SU-DHL-6 (cell line): ENCODE measurements around the gene HOXD9.

Experiments used
- H2AFZ ChIP-seq: fragments of 200-600 bp; sonication (generic); 2 replicates; pipeline ENCODE4 v1.6.1; 2014; ENCODE audit warnings: low read depth, mild to moderate bottlenecking, moderate library complexity, mixed read lengths, antibody characterized with exemption, low read length; ENCODE audit not compliant: severe bottlenecking
- H3F3A ChIP-seq: fragments of 200-600 bp; shearing (Covaris generic); 2 replicates; pipeline ENCODE4 v1.6.0; 2016; ENCODE audit warnings: antibody characterized with exemption, mild to moderate bottlenecking; ENCODE audit not compliant: insufficient read depth
- H3K27ac ChIP-seq: fragments of 200-600 bp; sonication (generic); 2 replicates; pipeline ENCODE4 v1.5.1; 2016; ENCODE audit warnings: low read depth, mild to moderate bottlenecking, low read length, moderate library complexity, mixed read lengths
- H3K27me3 ChIP-seq: fragments of 200-600 bp; sonication (generic), shearing (Covaris generic); 2 replicates; pipeline ENCODE4 v1.6.0; 2014; ENCODE audit warnings: mild to moderate bottlenecking, low read length
- H3K36me3 ChIP-seq: fragments of 200-600 bp; sonication (generic); 2 replicates; pipeline ENCODE4 v1.6.1; 2014; ENCODE audit warnings: mild to moderate bottlenecking, low read length, mixed read lengths
- H3K4me2 ChIP-seq: fragments of 300-600, 200-600 bp; shearing (Covaris generic), sonication (generic); 2 replicates; pipeline ENCODE4 v1.6.0; 2014; ENCODE audit warnings: low read length, low read depth, mild to moderate bottlenecking; ENCODE audit not compliant: poor library complexity, severe bottlenecking
- H3K4me3 ChIP-seq: fragments of 200-600 bp; sonication (generic); 2 replicates; pipeline ENCODE4 v1.5.1; 2014; ENCODE audit warnings: antibody characterized with exemption, low read length, mild to moderate bottlenecking, mixed read lengths; ENCODE audit not compliant: insufficient read depth, poor library complexity, severe bottlenecking
- H3K79me2 ChIP-seq: fragments of 200-600 bp; sonication (generic); 2 replicates; pipeline ENCODE4 v1.6.1; 2014; ENCODE audit warnings: mild to moderate bottlenecking, low read length, moderate library complexity; ENCODE audit not compliant: insufficient read depth
- H3K9ac ChIP-seq: fragments of 200-600 bp; sonication (generic); 2 replicates; pipeline ENCODE4 v1.7.0; 2014; ENCODE audit warnings: mild to moderate bottlenecking, low read length
- H3K9me2 ChIP-seq: fragments of 200-600 bp; sonication (generic); replicated peaks from 2 replicates; pipeline ENCODE4 v1.6.1; 2014; ENCODE audit warnings: low read length; ENCODE audit not compliant: insufficient read depth
- H3K9me3 ChIP-seq: fragments of 200-600 bp; sonication (generic); 2 replicates; pipeline ENCODE4 v1.6.1; 2014; ENCODE audit warnings: low read length, mixed read lengths; ENCODE audit not compliant: insufficient read depth
- H4K20me1 ChIP-seq: fragments of 200-600 bp; sonication (generic); 2 replicates; pipeline ENCODE4 v1.6.1; 2014; ENCODE audit warnings: low read depth, mild to moderate bottlenecking, antibody characterized with exemption, low read length, moderate library complexity, mixed read lengths
- EZH2phosphoT487 ChIP-seq: fragments of 200-600 bp; sonication (generic), shearing (Covaris generic); conservative IDR thresholded peaks from 2 replicates; pipeline ENCODE4 v1.6.1; 2018; ENCODE audit warnings: mild to moderate bottlenecking, antibody characterized with exemption, low read length, moderate library complexity, mixed read lengths
- TF ChIP-seq, protein P1 (sequence below): fragments of 200-600 bp; sonication (generic); IDR thresholded peaks from one replicate; pipeline ENCODE4 v1.5.1; 2017; ENCODE audit warnings: antibody characterized with exemption, mild to moderate bottlenecking, low read length, moderate library complexity; ENCODE audit not compliant: insufficient read depth, poor library complexity, severe bottlenecking

The HOXD9 gene

DNA sequence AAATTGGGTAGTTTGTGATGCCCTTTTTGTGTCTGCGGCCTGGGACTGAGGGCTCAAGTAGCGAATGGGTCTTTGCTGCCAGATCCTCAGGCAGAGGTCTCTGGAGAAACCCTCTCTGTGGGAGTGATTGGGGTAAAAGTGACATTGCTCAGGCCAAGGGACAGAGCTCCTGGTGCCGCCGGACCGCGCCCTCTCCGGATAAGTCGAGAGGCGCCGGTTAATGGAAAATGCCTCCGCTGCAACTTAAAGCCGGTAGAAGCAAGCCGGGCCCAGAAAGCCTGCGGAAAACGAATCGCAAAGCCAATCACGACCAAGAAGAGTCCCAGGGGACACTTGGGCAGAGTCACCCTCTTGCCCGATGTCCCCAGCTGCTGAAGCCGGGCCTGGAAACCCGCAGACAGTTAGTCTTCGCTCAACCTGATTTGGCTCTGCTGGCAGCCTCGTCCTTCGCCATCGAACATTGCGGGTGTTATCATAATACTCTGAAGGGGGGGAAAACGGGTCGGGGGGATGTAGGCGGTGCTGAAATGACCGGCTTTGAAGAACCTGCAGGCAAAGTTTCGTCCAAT lies 23.3 kb upstream of the HOXD9 start:
- Histone ChIP-seq H3K4me3 (no peak overlapping the region), H3K36me3 (no peaks in the 10 kb centered on the region), H3K27ac (no peak overlapping the region), H3K79me2 (no peaks in the 10 kb centered on the region), H3F3A (no peaks in the 10 kb centered on the region), H4K20me1 (no peaks in the 10 kb centered on the region), H3K9me2 (no peaks in the 10 kb centered on the region), H2AFZ (no peak overlapping the region), H3K27me3 (no peaks in the 10 kb centered on the region), H3K9me3 (no peaks in the 10 kb centered on the region), H3K9ac (no peak overlapping the region), H3K4me2 (no peak overlapping the region)
- TF ChIP-seq EZH2phosphoT487 = no peak
- TF ChIP-seq, protein P1, sequence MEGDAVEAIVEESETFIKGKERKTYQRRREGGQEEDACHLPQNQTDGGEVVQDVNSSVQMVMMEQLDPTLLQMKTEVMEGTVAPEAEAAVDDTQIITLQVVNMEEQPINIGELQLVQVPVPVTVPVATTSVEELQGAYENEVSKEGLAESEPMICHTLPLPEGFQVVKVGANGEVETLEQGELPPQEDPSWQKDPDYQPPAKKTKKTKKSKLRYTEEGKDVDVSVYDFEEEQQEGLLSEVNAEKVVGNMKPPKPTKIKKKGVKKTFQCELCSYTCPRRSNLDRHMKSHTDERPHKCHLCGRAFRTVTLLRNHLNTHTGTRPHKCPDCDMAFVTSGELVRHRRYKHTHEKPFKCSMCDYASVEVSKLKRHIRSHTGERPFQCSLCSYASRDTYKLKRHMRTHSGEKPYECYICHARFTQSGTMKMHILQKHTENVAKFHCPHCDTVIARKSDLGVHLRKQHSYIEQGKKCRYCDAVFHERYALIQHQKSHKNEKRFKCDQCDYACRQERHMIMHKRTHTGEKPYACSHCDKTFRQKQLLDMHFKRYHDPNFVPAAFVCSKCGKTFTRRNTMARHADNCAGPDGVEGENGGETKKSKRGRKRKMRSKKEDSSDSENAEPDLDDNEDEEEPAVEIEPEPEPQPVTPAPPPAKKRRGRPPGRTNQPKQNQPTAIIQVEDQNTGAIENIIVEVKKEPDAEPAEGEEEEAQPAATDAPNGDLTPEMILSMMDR = no peak

DNA sequence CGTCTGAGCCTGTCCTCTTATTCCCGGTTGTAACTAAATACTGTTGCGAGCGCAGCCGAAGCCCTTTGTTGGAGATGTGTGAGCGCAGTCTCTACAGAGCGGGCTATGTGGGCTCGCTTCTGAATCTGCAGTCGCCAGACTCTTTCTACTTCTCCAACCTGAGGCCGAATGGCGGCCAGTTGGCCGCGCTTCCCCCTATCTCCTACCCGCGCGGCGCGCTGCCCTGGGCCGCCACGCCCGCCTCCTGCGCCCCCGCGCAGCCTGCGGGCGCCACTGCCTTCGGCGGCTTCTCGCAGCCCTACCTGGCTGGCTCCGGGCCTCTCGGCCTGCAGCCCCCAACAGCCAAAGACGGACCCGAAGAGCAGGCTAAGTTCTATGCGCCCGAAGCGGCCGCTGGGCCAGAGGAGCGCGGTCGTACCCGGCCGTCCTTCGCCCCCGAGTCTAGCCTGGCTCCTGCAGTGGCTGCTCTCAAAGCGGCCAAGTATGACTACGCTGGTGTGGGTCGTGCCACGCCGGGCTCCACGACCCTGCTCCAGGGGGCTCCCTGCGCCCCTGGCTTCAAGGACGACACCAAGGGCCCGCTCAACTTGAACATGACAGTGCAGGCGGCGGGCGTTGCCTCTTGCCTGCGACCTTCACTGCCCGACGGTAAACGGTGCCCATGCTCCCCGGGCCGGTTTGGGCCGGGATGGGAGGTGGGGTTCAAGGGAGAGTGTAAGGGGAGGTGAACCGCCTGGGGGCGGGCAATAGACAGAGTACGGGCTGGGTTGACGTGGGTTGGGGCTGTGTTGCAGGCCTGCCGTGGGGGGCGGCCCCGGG lies 22.6 kb upstream of the HOXD9 start, which contains the start of gene HOXD12:
Gene HOXD12 (plus strand): TSS at position 68 of the 819 bp plus-strand sequence. CDS start 7 bp downstream, at position 75.
- Histone ChIP-seq H3K4me2 (no peak within 1 kb of the TSS), H3K9me2 (no peaks in the 10 kb centered on the region), H4K20me1 (no peaks in the 10 kb centered on the region), H3F3A (no peaks in the 10 kb centered on the region), H3K79me2 (no peaks in the 10 kb centered on the region), H3K4me3 (no peak within 1 kb of the TSS), H3K27me3 (no peaks in the 10 kb centered on the region), H3K36me3 (no peaks in the 10 kb centered on the region), H3K27ac (no peak within 1 kb of the TSS), H3K9ac (no peak within 1 kb of the TSS), H3K9me3 (no peaks in the 10 kb centered on the region), H2AFZ (no peak within 1 kb of the TSS)
- TF ChIP-seq, protein P1 = no peak
- TF ChIP-seq EZH2phosphoT487 = no peak

DNA sequence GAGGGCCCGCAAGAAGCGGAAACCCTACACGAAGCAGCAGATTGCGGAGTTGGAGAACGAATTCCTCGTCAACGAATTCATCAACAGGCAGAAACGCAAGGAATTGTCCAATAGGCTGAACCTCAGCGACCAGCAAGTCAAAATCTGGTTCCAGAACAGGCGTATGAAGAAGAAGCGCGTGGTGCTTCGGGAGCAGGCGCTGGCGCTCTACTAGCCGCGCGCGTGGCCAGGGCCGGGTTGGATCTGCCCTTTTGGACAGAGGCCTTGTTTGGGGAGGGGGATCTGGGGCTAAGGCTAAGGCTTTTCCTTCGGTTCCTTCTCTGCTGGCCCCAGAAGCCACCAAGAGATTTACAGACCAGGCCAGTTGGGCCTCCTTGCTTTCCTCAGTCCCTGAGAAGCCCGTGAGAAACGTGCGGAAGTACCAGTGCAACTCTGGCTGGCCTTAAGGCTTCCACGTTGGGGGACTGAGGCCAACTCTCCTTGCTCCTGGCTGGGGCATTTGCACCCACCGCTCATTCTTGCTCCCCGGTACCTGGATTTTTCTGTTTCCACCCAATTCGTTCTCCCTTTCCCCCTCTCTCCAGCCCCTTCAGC lies 21.9 kb upstream of the HOXD9 start:
- Histone ChIP-seq H3K9ac (no peak overlapping the region), H3K36me3 (no peaks in the 10 kb centered on the region)
- no peak for TF ChIP-seq EZH2phosphoT487
- TF ChIP-seq, protein P1 = no peak

More for the DNA sequence above, 21.9 kb upstream of the HOXD9 start:
- Histone ChIP-seq H3K4me2 (no peak overlapping the region), H3K9me3 (no peaks in the 10 kb centered on the region), H3K27me3 (no peaks in the 10 kb centered on the region), H2AFZ (no peak overlapping the region), H3K9me2 (no peaks in the 10 kb centered on the region), H4K20me1 (no peaks in the 10 kb centered on the region), H3K27ac (no peak overlapping the region), H3K79me2 (no peaks in the 10 kb centered on the region), H3F3A (no peaks in the 10 kb centered on the region), H3K4me3 (no peak overlapping the region)
